Panc1 (cell line): ENCODE measurements around the gene LOX.

Source experiments
- POLR2AphosphoS5 ChIP-seq: IDR thresholded peaks from 2 replicates; pipeline ENCODE4 v1.6.1; 2012; ENCODE audit warnings: mild to moderate bottlenecking, low read depth, low read length, moderate library complexity
- REST ChIP-seq, 2 experiments: IDR thresholded peaks; 2 replicates each; pipeline ENCODE4 v1.6.1; 2011 to 2012; ENCODE audit warnings: low read depth in 2 of 2, control low read depth in 1 of 2, low read length in 1 of 2, mild to moderate bottlenecking in 1 of 2, moderate library complexity in 1 of 2; ENCODE audit not compliant: insufficient read depth in 1 of 2
- SIN3A ChIP-seq: IDR thresholded peaks from 2 replicates; pipeline ENCODE4 v1.6.1; 2012; ENCODE audit warnings: low read depth, mild to moderate bottlenecking, low read length, moderate library complexity, borderline replicate concordance; ENCODE audit not compliant: insufficient read depth
- TCF7L2 ChIP-seq: IDR thresholded peaks from 2 replicates; pipeline ENCODE4 v1.6.1; 2011; ENCODE audit warnings: mild to moderate bottlenecking, low read depth, low read length, inconsistent platforms
- TF ChIP-seq, protein P1 (sequence below): fragments of 450-650 bp; IDR thresholded peaks from 2 replicates; pipeline ENCODE4 v1.5.1; 2017; ENCODE audit warnings: mild to moderate bottlenecking

DNA sequence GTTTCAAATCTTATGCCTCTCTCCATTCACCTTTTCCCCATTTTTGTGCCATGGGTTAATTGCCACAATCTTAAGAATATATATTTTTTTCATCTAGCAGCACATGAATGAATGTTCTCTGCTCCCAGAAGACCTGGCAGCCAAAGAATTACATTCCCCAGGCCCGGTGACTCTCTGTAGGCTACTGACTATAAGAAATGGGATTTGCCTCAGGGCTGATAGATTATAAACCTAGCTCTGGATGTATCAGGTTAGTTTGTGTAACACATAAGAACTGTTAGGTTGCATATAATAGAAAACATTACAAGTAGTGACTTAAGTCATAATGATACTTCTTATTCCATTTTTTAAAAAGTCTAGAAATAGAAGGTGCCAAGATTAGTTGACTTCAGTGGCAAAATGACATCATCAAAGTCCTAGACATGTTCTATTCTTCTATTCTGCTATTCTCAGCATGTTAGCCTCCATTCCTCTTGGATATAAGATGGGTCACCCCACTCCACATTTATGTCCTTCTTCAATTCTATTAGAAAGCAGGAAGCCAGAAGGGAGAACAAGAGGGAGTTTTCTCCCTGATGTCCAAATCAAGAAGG is 40.4 kb upstream of the LOX start:
- TF ChIP-seq, protein P1, sequence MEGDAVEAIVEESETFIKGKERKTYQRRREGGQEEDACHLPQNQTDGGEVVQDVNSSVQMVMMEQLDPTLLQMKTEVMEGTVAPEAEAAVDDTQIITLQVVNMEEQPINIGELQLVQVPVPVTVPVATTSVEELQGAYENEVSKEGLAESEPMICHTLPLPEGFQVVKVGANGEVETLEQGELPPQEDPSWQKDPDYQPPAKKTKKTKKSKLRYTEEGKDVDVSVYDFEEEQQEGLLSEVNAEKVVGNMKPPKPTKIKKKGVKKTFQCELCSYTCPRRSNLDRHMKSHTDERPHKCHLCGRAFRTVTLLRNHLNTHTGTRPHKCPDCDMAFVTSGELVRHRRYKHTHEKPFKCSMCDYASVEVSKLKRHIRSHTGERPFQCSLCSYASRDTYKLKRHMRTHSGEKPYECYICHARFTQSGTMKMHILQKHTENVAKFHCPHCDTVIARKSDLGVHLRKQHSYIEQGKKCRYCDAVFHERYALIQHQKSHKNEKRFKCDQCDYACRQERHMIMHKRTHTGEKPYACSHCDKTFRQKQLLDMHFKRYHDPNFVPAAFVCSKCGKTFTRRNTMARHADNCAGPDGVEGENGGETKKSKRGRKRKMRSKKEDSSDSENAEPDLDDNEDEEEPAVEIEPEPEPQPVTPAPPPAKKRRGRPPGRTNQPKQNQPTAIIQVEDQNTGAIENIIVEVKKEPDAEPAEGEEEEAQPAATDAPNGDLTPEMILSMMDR: no peak
- TF ChIP-seq SIN3A (no peak), POLR2AphosphoS5 (no peak), REST (IDR thresholded peaks at IDR 0.05; ENCODE audit: insufficient read depth in 1 of 2, low read depth in 2 of 2, low read length in 1 of 2) (no peak), TCF7L2 (no peak)
